GM13976 (cell line): ENCODE measurements around the gene EVI2A.

Source experiments
- DNase-seq: peaks from one replicate; pipeline ENCODE4 v3.0.0; 2012; ENCODE audit warnings: low spot score
- CTCF ChIP-seq: IDR thresholded peaks from 2 replicates; pipeline ENCODE4 v1.5.1; 2012; ENCODE audit warnings: borderline replicate concordance, mild to moderate bottlenecking; ENCODE audit not compliant: insufficient read depth; ENCODE audit errors: extremely low read depth, missing control alignments, control extremely low read depth
- in situ Hi-C: fragments of 300-500 bp; cut with MboI; formaldehyde crosslinking; loops from one replicate; pipeline ENCODE4 v1.12.0; 2022; ENCODE audit warnings: low sequenced_read_pairs, mixed read lengths, inconsistent platforms; ENCODE audit not compliant: unreplicated experiment

EVI2A gene

GRCh38 chr17:31321481-31321880 is at the start of gene EVI2A:
Gene EVI2A (minus strand): TSS chr17:31321622. CDS start chr17:31319013, 2,609 bp downstream.
- no peak for TF ChIP-seq CTCF
- in situ Hi-C loops, result no loop called here
- DNase-seq, result peak; percentile 58

GRCh38 chr17:31369266-31369665 is 47.8 kb upstream of the EVI2A start:
- in situ Hi-C loops, result loop anchor here (25.0 kb wide), 1 partner anchor 357 kb away; no protein-coding TSS in a partner anchor
- DNase-seq, result no peak
- no peak for TF ChIP-seq CTCF

- no peak for DNase-seq
- TF ChIP-seq CTCF, result no peak
- in situ Hi-C loops, result loop anchor here (25.0 kb wide), 1 partner anchor 354 kb away; no protein-coding TSS in a partner anchor
These were observed 44.7 kb upstream of the EVI2A start for GRCh38 chr17:31366088-31366487.

- no peak for TF ChIP-seq CTCF
- no peak for DNase-seq
- in situ Hi-C loops, result loop anchor here (25.0 kb wide), 1 partner anchor 352 kb away; no protein-coding TSS in a partner anchor
These were observed 42.6 kb upstream of the EVI2A start for GRCh38 chr17:31364012-31364411.

GRCh38 chr17:31357839-31358394 is 36.5 kb upstream of the EVI2A start:
- in situ Hi-C loops, result loop anchor here (25.0 kb wide), 1 partner anchor 346 kb away; no protein-coding TSS in a partner anchor
- no peak for TF ChIP-seq CTCF
- DNase-seq, result no peak

GRCh38 chr17:31357091-31357490 is 35.7 kb upstream of the EVI2A start:
- TF ChIP-seq CTCF, result no peak
- in situ Hi-C loops, result loop anchor here (25.0 kb wide), 1 partner anchor 345 kb away; no protein-coding TSS in a partner anchor
- DNase-seq, result no peak
